Measurements from ENCODE around the gene ADGRG2.

ADGRG2 gene, protein sequence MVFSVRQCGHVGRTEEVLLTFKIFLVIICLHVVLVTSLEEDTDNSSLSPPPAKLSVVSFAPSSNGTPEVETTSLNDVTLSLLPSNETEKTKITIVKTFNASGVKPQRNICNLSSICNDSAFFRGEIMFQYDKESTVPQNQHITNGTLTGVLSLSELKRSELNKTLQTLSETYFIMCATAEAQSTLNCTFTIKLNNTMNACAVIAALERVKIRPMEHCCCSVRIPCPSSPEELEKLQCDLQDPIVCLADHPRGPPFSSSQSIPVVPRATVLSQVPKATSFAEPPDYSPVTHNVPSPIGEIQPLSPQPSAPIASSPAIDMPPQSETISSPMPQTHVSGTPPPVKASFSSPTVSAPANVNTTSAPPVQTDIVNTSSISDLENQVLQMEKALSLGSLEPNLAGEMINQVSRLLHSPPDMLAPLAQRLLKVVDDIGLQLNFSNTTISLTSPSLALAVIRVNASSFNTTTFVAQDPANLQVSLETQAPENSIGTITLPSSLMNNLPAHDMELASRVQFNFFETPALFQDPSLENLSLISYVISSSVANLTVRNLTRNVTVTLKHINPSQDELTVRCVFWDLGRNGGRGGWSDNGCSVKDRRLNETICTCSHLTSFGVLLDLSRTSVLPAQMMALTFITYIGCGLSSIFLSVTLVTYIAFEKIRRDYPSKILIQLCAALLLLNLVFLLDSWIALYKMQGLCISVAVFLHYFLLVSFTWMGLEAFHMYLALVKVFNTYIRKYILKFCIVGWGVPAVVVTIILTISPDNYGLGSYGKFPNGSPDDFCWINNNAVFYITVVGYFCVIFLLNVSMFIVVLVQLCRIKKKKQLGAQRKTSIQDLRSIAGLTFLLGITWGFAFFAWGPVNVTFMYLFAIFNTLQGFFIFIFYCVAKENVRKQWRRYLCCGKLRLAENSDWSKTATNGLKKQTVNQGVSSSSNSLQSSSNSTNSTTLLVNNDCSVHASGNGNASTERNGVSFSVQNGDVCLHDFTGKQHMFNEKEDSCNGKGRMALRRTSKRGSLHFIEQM

DNA sequence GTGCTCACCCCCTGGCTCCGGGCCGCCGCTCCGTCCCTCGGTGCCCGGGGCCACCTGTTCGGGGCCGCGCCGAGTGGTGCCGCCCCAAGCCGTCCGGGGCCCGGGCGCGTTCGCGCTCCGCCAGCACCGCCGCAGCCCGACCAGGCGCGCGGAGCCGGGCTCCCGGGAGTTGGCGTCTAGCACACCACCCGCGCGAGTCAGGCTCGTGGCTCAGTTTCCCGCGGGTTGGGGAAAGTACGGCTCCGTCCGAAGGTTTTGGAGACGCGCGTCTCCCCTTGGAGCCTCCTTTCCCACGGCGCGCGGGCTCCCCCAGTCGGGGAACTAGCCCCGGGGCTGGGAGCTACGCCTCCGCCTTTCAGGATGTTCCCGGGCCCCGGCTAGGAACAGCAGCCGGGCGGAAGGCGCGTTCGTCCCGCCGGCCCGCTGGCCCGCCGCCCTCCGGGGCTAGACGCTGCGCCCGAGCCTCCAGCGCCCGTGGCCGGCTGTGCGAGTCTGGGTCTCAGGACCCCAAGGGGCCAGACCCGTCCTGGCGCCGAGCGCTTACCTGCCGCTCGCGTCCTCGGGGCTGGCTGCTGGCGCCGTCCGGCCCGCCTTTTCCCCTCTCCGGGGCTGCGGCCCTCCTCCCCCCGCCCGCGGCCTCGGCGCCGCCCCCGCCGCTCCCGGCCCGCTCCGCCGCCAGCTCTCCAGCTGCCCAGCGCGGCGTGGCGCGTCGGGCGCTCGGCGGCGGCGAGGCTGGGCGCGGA lies at the start of gene ADGRG2:
Gene ADGRG2, minus strand, starts transcription at position 571 of the 743 bp plus-strand sequence. CDS start 53,634 bp downstream, outside the sequence.
- no peaks in the 10 kb centered on the region for H3K36me3 Mint-ChIP-seq (ENCODE audit: low read depth)
- H3K4me1 Mint-ChIP-seq (ENCODE audit: low read depth): no peaks in the 10 kb centered on the region
- H3K4me3 Mint-ChIP-seq: no peak within 1 kb of the TSS
- no peaks in the 10 kb centered on the region for H3K9me3 Mint-ChIP-seq
- peaks cover 48% of the 10 kb centered on the region for H3K27me3 Mint-ChIP-seq (ENCODE audit: low read depth)
- H3K27ac Mint-ChIP-seq: no peak within 1 kb of the TSS

DNA sequence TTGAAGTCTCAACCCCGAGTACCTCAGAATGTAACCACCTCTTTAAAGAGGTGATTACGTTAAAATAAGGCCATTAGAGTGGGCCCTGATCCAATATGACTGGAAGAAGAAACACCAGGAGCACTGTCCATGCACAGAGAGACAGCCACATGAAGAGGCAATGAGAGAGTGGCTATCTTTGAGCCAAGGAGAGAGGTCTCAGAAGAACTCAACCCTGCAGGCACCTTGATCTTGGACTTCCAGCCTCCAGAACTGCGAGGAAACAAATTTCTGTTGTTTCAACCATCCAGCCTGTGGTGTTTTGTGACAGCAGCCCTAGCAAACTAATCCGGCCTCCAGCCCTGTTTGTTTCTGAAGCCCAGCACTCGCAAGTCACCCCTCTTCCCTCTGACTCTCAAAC lies 46.3 kb upstream of the ADGRG2 start:
- no peaks in the 10 kb centered on the region for H3K36me3 Mint-ChIP-seq (ENCODE audit: low read depth)

DNA sequence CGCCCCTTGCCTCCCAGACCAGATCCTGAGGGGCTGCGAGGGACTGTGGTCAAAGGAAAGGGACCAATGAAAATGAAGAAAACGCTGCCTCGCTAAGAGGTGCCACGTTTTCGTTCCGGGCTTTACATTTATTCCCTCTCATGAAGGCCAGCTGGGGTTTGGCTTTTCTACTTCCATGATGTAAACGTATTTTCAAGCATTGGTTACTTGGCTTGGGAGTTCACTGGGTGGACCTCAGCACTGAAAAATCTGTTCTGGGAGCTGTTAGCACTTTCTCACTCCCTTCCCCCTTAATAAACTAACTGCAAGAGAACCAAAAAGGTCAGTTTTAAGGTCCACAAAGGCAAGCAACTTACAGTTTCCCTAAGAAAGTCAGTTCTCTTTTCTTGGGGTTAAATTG lies 40.6 kb upstream of the ADGRG2 start:
- Mint-ChIP-seq H3K27me3 (ENCODE audit: low read depth) (no peaks in the 10 kb centered on the region), H3K36me3 (ENCODE audit: low read depth) (no peaks in the 10 kb centered on the region), H3K4me1 (ENCODE audit: low read depth) (no peaks in the 10 kb centered on the region), H3K9me3 (no peaks in the 10 kb centered on the region), H3K27ac (no peak overlapping the region), H3K4me3 (no peak overlapping the region)

More for the DNA sequence above, 46.3 kb upstream of the ADGRG2 start:
- H3K4me1 Mint-ChIP-seq (ENCODE audit: low read depth): no peaks in the 10 kb centered on the region
- H3K27ac Mint-ChIP-seq: no peak overlapping the region
- no peaks in the 10 kb centered on the region for H3K9me3 Mint-ChIP-seq
- no peak overlapping the region for H3K4me3 Mint-ChIP-seq
- no peaks in the 10 kb centered on the region for H3K27me3 Mint-ChIP-seq (ENCODE audit: low read depth)

DNA sequence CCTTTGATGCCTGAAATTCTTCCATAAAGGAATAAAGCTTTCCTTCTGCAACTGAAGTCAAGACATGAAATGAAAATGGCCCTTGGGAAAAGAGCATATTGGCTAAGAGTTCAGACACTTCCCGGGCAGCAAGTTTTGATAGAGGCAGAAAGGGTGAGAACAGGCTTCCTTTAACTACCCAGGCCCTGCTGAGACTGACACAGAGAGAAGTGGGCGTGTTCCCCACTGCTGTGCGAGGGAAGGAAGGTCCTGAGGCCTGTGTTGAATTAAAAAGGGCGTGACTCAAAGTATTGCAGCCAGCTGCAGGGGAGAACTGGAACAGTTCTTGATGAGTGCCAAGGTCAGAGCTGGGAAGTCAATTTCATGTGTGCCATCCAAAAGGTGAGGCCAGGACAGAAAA lies 33.9 kb upstream of the ADGRG2 start:
- no peaks in the 10 kb centered on the region for H3K9me3 Mint-ChIP-seq
- H3K36me3 Mint-ChIP-seq (ENCODE audit: low read depth): no peaks in the 10 kb centered on the region
- no peaks in the 10 kb centered on the region for H3K4me1 Mint-ChIP-seq (ENCODE audit: low read depth)
- H3K27ac Mint-ChIP-seq: no peak overlapping the region
- H3K27me3 Mint-ChIP-seq (ENCODE audit: low read depth): no peaks in the 10 kb centered on the region
- H3K4me3 Mint-ChIP-seq: no peak overlapping the region

DNA sequence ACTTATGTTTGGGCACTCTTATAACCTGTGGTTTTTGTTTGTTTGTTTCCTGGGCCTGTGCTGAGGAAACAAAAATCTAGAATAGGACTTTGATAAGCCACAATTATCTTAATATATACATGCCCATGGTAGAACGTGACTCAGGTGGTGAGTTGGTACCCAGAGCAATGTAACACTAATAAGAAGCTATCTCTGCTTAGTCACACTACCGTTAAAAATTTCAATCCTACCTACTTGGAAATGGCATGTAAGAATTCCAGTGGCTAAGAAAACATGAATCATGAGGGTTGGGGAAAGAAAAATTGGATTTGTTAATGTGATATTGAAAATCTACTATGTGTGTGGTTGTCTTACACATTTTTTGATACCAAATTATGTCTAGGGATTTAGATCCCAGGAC lies 30.5 kb upstream of the ADGRG2 start:
- Mint-ChIP-seq H3K9me3 (no peaks in the 10 kb centered on the region), H3K36me3 (ENCODE audit: low read depth) (no peaks in the 10 kb centered on the region), H3K27me3 (ENCODE audit: low read depth) (no peaks in the 10 kb centered on the region), H3K27ac (no peak overlapping the region), H3K4me3 (no peak overlapping the region), H3K4me1 (ENCODE audit: low read depth) (no peaks in the 10 kb centered on the region)

DNA sequence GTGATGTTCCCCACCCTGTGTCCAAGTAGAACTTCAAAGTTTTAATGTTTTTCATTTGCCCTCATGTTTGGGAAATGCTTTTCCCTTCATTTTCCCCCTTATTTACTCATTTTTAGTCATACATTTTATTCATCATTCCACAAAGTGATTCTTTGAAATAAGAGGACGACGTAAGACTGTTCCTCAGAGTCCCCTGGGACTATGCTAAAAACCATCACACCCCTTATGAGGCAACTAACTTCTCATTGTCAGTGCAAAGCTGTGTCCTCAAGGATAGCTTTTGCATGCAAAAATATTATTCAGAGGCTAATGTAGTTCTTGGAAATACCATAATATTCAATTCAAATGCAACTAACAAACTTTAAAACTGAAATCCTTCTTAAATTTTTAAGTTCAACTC lies 14.8 kb upstream of the ADGRG2 start:
- Mint-ChIP-seq H3K27me3 (ENCODE audit: low read depth) (no peaks in the 10 kb centered on the region), H3K36me3 (ENCODE audit: low read depth) (no peaks in the 10 kb centered on the region)

DNA sequence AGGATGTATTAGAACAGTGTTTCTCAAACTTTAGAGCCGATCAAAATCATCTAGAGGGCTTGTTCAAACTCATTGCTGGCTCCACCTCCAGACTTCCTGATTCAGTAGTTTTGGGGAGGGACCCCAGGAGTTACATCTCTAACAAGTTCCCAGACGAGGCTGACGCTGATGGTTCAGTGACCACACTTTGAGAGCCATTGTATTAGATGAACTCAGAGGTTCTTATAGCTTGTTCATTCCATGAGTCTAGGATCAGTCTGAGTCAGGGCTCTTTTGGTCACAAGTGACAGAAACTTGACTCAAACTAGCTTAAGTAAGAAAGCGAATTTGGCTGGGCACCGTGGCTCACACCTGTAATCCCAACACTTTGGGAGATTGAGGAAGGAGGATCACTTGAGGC lies 11.5 kb upstream of the ADGRG2 start:
- Mint-ChIP-seq H3K27ac (no peak overlapping the region), H3K4me1 (ENCODE audit: low read depth) (no peaks in the 10 kb centered on the region), H3K4me3 (no peak overlapping the region), H3K9me3 (no peaks in the 10 kb centered on the region), H3K36me3 (ENCODE audit: low read depth) (no peaks in the 10 kb centered on the region), H3K27me3 (ENCODE audit: low read depth) (no peaks in the 10 kb centered on the region)

More for the DNA sequence above, 14.8 kb upstream of the ADGRG2 start:
- no peak overlapping the region for H3K4me3 Mint-ChIP-seq
- H3K9me3 Mint-ChIP-seq: no peaks in the 10 kb centered on the region
- no peak overlapping the region for H3K27ac Mint-ChIP-seq
- no peaks in the 10 kb centered on the region for H3K4me1 Mint-ChIP-seq (ENCODE audit: low read depth)

DNA sequence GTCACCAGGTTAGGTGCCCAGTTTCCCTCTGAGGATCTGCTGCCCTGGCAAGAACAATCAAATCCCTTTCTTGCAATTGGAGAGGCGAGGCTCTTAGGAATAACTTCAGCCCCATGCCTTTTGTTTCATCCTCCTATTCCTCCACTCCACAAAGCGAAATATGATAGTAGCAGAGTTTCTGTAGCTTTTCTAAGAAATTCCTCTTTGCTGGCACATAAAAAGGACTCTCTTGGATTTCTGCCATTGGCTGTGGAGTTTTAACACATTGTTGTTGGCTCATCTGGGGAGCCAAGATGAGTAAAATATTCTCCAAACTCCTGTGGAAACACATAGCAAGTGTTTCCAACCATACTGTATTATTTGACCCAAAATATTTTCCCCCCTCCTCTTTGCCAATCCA lies 11.0 kb upstream of the ADGRG2 start:
- Mint-ChIP-seq H3K9me3 (no peaks in the 10 kb centered on the region), H3K27ac (no peak overlapping the region), H3K4me3 (no peak overlapping the region), H3K4me1 (ENCODE audit: low read depth) (no peaks in the 10 kb centered on the region), H3K36me3 (ENCODE audit: low read depth) (no peaks in the 10 kb centered on the region), H3K27me3 (ENCODE audit: low read depth) (no peaks in the 10 kb centered on the region)

DNA sequence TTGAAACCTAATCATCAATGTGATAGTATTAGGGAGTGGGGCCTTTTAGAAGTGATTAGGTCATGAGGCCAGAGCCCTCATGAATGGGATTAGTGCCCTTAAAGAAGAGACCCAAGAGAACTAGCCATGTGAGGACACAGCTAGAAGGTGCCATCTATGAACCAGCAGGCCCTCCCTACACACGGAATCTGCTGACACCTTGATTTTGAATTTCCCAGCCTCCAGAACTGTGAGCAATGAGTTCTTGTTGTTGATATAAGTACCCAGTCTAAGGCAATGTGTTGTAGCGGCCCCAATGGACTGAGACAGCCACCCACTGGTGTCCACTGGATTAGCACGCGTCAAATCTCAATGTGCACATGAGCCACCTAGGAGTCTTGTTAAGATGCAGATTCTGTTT lies 8.4 kb upstream of the ADGRG2 start:
- no peaks in the 10 kb centered on the region for H3K4me1 Mint-ChIP-seq (ENCODE audit: low read depth)
- no peak overlapping the region for H3K27ac Mint-ChIP-seq
- H3K27me3 Mint-ChIP-seq (ENCODE audit: low read depth): no peaks in the 10 kb centered on the region
- H3K36me3 Mint-ChIP-seq (ENCODE audit: low read depth): no peaks in the 10 kb centered on the region
- no peaks in the 10 kb centered on the region for H3K9me3 Mint-ChIP-seq
- H3K4me3 Mint-ChIP-seq: no peak overlapping the region

DNA sequence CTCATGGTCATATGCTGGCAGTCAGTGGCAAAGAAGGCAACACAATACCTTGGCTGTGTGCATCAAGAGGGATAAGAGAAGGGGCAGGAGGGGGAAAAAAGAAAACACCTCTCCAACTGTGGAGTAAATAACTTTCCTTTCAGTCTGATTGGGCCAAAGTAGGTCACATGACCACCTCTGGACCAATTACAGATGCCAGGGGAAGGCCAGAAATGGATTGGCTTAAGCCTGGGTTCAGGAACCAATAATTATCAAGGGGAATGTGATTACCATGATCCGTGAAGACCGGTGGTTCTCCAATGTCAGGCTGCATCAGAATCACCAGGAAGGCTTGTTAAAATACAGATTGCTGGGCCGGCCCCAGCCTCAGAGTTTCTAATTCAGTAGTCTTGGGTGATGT lies 7.4 kb upstream of the ADGRG2 start:
- Mint-ChIP-seq H3K27me3 (ENCODE audit: low read depth) (no peaks in the 10 kb centered on the region), H3K9me3 (no peaks in the 10 kb centered on the region), H3K36me3 (ENCODE audit: low read depth) (no peaks in the 10 kb centered on the region), H3K4me1 (ENCODE audit: low read depth) (no peaks in the 10 kb centered on the region), H3K27ac (no peak overlapping the region), H3K4me3 (no peak overlapping the region)

DNA sequence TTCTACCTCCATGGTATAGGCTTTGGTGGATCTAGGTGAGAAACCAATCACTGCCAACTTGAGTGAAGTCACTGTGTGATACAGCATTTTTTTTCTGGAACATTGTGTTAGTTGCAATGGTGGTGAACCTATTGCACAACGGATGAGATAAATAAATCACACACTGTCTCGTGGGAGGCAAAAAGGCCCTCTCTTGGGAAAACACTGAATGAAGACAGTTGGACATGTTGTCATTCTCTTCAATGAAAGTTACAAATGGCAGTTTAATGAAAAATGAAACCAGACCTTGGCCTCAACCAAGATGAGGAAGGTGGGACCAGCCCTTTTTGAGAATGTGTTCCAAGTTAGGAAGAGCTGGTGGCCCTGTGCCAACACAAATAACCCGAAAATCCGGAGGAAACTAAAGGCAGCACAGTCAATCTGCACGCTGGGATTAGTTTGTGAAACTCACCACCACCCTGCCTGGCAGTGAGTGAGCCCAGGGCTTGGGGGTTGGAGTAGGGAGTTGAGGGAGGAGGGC lies 5.4 kb upstream of the ADGRG2 start:
- Mint-ChIP-seq H3K27me3 (ENCODE audit: low read depth) (peaks cover 18% of the 10 kb centered on the region), H3K36me3 (ENCODE audit: low read depth) (no peaks in the 10 kb centered on the region), H3K4me3 (no peak overlapping the region), H3K27ac (no peak overlapping the region), H3K4me1 (ENCODE audit: low read depth) (no peaks in the 10 kb centered on the region), H3K9me3 (no peaks in the 10 kb centered on the region)

DNA sequence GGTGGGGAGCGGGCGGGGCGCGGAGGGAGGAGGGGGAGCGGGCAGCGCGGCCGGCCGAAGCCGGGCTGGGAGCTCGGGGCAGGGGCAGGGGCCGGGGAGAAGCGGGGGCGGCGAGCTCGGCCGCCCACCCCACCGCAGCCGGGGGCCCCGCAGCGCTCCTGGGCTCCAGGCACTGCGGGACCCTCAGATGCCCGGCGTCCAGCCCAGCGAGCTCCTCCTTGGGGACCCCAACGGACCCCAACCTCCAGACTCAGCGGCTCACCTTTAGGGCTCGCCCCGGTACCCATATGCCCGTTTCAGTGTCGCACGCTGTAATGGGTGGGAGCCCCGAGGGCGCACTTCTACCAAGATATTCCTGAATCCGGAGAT lies 357 bp upstream of the ADGRG2 start:
- Mint-ChIP-seq H3K27ac (no peak overlapping the region), H3K36me3 (ENCODE audit: low read depth) (no peaks in the 10 kb centered on the region), H3K4me3 (no peak overlapping the region), H3K27me3 (ENCODE audit: low read depth) (peaks cover 48% of the 10 kb centered on the region), H3K4me1 (ENCODE audit: low read depth) (no peaks in the 10 kb centered on the region), H3K9me3 (no peaks in the 10 kb centered on the region)

DNA sequence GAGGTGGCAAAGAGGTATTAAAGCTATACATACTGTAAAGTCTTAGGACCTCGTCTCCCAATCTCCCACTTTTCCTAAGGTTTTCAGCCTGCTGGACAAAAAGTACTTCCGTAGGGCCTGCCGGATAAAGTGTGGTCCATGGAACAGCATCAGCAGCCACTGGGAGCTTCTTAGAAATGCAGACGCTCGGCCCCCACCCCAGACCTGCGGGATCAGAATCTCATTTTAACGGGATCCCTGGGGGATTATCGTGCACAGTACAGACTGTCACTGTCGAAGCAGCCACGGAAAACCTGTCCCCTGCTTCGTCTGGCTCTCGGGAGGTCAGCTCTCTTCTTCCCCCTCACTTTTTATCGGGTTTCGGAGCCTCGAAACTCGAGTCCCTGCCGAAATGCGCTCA lies 802 bp downstream of the ADGRG2 start:
- Mint-ChIP-seq H3K36me3 (ENCODE audit: low read depth) (no peaks in the 10 kb centered on the region), H3K27me3 (ENCODE audit: low read depth) (peaks cover 48% of the 10 kb centered on the region), H3K9me3 (no peaks in the 10 kb centered on the region), H3K4me1 (ENCODE audit: low read depth) (no peaks in the 10 kb centered on the region), H3K27ac (no peak overlapping the region), H3K4me3 (no peak overlapping the region)

DNA sequence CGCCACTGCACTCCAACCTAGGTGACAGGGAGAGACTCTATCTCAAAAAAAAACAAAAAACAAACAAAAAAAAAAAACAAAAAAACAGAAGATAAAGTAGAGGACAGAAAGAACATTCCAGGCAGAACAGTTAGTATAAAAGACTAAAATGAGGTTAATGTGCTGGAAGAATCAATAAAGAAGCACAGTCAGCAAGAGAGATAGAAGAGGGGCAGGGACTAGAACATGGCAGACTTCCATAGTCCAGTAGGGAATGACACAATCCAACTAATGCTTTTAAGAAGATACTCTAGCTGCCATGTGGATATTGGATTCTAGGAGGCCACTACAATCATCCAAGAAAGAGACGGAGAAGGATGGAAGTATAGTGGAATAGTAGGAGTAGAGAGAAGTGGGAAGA lies 11.6 kb downstream of the ADGRG2 start:
- no peaks in the 10 kb centered on the region for H3K27me3 Mint-ChIP-seq (ENCODE audit: low read depth)

More for the DNA sequence above, 11.6 kb downstream of the ADGRG2 start:
- no peaks in the 10 kb centered on the region for H3K9me3 Mint-ChIP-seq
- H3K36me3 Mint-ChIP-seq (ENCODE audit: low read depth): no peaks in the 10 kb centered on the region
- H3K4me3 Mint-ChIP-seq: no peak overlapping the region
- no peak overlapping the region for H3K27ac Mint-ChIP-seq
- no peaks in the 10 kb centered on the region for H3K4me1 Mint-ChIP-seq (ENCODE audit: low read depth)
